ENCODE results near the gene NCEH1.

DNA sequence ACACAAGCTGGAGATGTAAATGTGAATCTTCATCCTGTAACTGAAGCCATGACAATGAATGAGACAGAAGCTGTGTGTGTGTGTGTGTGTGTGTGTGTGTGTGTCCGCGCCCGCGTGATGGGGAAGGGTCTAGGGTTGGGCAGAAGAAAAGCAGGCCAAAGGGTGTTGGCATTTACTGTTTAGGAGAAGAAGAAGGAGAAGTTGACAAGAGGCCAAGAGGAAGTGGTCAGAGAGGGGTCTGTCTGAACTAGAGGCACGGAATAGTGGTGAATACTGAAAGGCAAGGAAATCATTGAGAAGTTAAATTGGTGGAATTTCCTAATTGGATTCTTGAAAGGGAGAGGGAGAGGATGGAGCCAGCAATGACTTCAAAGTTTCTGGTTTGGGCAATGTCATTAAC, 5.6 kb upstream of the NCEH1 start:
- no peak for TF ChIP-seq POLR2A (IDR thresholded peaks at IDR 0.05; ENCODE audit: borderline replicate concordance, extremely low read depth, insufficient read depth, insufficient read length)
- TF ChIP-seq, protein P1, sequence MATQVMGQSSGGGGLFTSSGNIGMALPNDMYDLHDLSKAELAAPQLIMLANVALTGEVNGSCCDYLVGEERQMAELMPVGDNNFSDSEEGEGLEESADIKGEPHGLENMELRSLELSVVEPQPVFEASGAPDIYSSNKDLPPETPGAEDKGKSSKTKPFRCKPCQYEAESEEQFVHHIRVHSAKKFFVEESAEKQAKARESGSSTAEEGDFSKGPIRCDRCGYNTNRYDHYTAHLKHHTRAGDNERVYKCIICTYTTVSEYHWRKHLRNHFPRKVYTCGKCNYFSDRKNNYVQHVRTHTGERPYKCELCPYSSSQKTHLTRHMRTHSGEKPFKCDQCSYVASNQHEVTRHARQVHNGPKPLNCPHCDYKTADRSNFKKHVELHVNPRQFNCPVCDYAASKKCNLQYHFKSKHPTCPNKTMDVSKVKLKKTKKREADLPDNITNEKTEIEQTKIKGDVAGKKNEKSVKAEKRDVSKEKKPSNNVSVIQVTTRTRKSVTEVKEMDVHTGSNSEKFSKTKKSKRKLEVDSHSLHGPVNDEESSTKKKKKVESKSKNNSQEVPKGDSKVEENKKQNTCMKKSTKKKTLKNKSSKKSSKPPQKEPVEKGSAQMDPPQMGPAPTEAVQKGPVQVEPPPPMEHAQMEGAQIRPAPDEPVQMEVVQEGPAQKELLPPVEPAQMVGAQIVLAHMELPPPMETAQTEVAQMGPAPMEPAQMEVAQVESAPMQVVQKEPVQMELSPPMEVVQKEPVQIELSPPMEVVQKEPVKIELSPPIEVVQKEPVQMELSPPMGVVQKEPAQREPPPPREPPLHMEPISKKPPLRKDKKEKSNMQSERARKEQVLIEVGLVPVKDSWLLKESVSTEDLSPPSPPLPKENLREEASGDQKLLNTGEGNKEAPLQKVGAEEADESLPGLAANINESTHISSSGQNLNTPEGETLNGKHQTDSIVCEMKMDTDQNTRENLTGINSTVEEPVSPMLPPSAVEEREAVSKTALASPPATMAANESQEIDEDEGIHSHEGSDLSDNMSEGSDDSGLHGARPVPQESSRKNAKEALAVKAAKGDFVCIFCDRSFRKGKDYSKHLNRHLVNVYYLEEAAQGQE (IDR thresholded peaks at IDR 0.05; ENCODE audit: low read depth), result no peak
- TF ChIP-seq, protein P2, sequence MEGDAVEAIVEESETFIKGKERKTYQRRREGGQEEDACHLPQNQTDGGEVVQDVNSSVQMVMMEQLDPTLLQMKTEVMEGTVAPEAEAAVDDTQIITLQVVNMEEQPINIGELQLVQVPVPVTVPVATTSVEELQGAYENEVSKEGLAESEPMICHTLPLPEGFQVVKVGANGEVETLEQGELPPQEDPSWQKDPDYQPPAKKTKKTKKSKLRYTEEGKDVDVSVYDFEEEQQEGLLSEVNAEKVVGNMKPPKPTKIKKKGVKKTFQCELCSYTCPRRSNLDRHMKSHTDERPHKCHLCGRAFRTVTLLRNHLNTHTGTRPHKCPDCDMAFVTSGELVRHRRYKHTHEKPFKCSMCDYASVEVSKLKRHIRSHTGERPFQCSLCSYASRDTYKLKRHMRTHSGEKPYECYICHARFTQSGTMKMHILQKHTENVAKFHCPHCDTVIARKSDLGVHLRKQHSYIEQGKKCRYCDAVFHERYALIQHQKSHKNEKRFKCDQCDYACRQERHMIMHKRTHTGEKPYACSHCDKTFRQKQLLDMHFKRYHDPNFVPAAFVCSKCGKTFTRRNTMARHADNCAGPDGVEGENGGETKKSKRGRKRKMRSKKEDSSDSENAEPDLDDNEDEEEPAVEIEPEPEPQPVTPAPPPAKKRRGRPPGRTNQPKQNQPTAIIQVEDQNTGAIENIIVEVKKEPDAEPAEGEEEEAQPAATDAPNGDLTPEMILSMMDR (IDR thresholded peaks at IDR 0.05 in 2 of 3, conservative IDR thresholded peaks at IDR 0.05 in 1 of 3; ENCODE audit: borderline replicate concordance in 1 of 3, insufficient read depth in 1 of 3, low read depth in 2 of 3, low read length in 2 of 3), result no peak
- TF ChIP-seq CEBPB (IDR thresholded peaks at IDR 0.05; ENCODE audit: low read depth), result no peak
- TF ChIP-seq EZH2 (IDR thresholded peaks at IDR 0.05), result no peak
- TF ChIP-seq ZNF274 (IDR thresholded peaks at IDR 0.05; ENCODE audit: low read depth, low read length), result no peak
- TF ChIP-seq, protein P3, sequence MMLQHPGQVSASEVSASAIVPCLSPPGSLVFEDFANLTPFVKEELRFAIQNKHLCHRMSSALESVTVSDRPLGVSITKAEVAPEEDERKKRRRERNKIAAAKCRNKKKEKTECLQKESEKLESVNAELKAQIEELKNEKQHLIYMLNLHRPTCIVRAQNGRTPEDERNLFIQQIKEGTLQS (IDR thresholded peaks at IDR 0.05), result no peak
- no peak for TF ChIP-seq EZH2phosphoT487 (IDR thresholded peaks at IDR 0.05; ENCODE audit: borderline replicate concordance)

Measured in HCT116 (cell line).